Mucosa of gallbladder (tissue), 1 donor: ENCODE measurements around the gene OXTR. TPM values are rescaled to one million over a fixed set of nuclear protein-coding genes. Genes with fewer than 3 reads are reported as not detected.

Source experiments
- DNase-seq: peaks from one replicate; pipeline ENCODE4 v3.0.0-alpha.2; 2020; ENCODE audit warnings: low spot score
- total RNA-seq: library from RNA; stranded (reverse); gene quantifications from one replicate; pipeline ENCODE4 v1.2.1, GENCODE V29; 2021
- donor health status: DM: no; HTN: no; CAD: no.

The OXTR gene
- total RNA-seq, 1 donor from 2014 or later: 6.0 TPM

DNA sequence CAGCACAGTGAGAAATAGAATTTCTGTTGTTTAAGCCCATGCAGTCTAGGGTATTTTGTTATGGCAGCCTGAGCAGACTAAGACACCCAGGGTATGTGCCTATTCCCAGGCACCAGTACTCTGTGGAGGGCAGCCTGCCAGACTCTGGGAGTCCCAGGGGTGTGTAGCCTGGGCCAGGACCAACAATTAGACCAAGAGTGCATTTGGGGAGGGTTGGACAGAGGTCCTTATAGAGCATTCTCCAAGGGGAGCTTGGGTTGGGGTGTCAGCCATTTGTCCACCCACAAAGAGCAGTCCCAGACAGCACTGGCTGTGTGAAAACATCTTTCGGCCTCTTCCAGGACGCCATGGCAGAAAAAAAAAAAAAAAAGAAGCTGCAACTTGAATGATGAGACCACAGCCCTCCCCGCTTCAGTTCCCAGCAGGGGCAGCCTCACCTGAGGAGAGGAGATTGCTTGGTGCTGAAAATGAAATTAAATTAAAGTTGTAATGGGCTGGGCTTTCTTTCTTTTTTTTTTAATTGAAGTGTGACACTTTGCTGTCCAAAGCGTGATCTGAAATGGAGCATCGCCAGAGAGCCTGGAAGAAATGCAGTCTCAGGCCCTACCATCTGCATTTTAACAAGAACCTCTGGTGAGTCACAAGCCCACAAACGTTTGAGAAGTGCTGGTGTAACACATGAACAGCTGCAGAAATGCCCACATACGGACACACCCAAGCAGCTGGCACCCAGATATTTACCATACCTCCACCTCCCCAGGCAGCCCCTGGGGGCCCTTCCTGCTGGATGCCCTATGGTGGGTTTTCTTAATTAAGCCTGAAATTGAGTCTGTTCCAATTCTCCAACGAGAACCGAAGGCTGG lies 57.1 kb downstream of the OXTR start:
- DNase-seq: no peak

- DNase-seq: no peak
These were observed 59.5 kb downstream of the OXTR start for GRCh38 chr3:8709801-8710507.

DNA sequence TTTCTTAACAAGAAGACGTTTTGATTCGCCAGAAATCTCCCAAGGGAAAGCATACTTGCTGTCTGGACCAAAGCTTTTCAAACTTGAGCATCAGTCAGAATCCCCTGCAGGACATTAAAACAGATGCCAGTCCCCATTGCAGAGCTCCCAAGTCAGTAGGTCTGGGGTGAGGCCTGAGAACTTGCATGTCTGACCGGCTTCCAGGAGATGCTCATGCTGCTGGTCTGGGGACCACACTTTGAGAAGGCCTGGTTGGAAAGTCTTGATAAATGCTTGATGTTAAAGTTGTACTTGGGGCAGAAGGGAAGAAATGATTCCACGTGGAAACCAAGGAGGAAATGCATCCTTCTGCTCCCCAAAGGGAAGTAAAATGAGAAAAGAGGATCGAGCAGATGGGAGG lies 60.1 kb downstream of the OXTR start:
- no peak for DNase-seq

DNA sequence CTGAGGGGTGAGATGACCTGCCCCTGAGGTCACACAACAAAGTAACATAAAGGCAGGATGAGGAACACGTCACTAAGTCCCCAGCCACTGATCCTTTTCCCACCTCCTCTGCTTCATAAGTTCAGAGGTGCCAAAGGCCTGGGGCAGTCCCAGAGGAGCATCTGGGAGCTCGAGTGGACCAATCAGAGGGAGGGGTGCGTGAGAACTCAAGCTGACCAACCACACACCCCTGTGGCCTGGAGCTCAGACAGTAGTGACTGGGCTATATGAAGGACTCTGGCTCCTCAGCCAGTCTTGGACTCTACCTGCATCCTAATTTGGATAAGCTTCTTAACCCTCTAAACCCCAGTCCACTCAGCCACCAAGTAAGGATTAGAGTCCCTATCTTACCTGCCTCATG lies 63.8 kb downstream of the OXTR start:
- DNase-seq: no peak

DNA sequence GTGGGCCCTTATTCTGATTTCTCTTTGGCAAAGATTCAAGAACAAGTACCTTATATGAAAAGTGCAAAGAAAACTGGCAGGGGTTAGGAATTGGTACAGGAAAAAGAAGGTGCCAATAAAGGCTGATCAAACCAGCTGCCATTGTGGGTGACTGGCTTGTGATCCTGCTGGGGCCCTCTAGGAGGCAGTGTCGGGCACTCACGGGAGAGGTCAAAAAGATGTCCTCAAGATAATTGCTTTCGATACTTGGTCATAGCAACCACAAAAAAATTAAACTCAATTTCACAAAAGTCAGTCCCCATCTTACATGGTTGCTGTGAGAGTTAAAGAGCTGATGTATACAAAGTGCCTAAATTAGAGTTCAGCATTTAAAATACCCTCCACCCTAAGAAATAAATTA lies 66.9 kb downstream of the OXTR start:
- no peak for DNase-seq

Other genes with a start within 250 kb of the OXTR start
- 2.8 TPM for gene SSUH2, start 124.8 kb downstream of the OXTR start, total RNA-seq
- not detected for gene CAV3, start 35.8 kb downstream of the OXTR start, total RNA-seq
- gene RAD18, start 193.9 kb upstream of the OXTR start, total RNA-seq: 8.8 TPM